ENCODE results near the gene FAM117B.
"Not testable (repeated sequence)": the region's sequence is repeated elsewhere in the genome, so short reads cannot be mapped to it uniquely, and the experiment has no call there.

FAM117B gene

DNA sequence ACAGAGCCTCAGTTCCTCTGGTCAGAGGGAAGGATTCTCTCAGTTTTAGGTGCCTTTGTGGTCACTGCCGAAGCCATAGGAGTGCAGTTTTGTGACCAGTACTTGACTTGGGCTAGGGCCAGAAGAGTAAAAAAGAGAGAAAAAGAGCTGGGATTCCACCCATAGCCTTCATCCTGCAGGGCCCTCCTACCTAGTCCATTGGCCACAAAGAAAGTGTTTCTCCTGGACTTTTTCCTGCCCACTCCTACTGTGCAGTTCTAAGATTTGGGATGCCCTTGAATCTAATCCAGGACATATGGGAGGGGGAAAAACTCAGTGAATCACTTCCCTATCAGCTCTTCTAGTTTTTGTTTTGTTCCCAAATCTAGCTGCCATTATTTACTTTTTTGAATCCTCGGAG is 26.0 kb downstream of the FAM117B start:
- Histone ChIP-seq H2AFZ (ENCODE audit: low read depth, low read length, severe bottlenecking) (no peak overlapping the region), H3K27ac (ENCODE audit: low read depth, low read length) (no peak overlapping the region), H3K9me2 (replicated peaks; ENCODE audit: insufficient read depth, low read length) (no peaks in the 10 kb centered on the region), H3K9ac (ENCODE audit: low read length) (no peak overlapping the region), H3K79me2 (ENCODE audit: insufficient read depth, low read length) (no peaks in the 10 kb centered on the region), H3K27me3 (ENCODE audit: low read length) (no peaks in the 10 kb centered on the region), H3K36me3 (ENCODE audit: low read length) (no peaks in the 10 kb centered on the region), H3K9me3 (ENCODE audit: insufficient read depth, low read length) (no peaks in the 10 kb centered on the region), H3F3A (ENCODE audit: insufficient read depth) (no peaks in the 10 kb centered on the region; the same call in 1 of the 2 replicates), H4K20me1 (ENCODE audit: low read depth, low read length) (0 out of 2 replicates have a peak, but pooled peaks cover 4% of the 10 kb centered on the region), H3K4me2 (ENCODE audit: low read depth, low read length, poor library complexity, severe bottlenecking) (no peak overlapping the region), H3K4me3 (ENCODE audit: insufficient read depth, low read length, poor library complexity, severe bottlenecking) (no peak overlapping the region)
- TF ChIP-seq CTCF (IDR thresholded peaks at IDR 0.05; ENCODE audit: insufficient read depth, low read length, poor library complexity, severe bottlenecking) (no peak), EZH2phosphoT487 (conservative IDR thresholded peaks at IDR 0.05; ENCODE audit: low read length) (no peak)

- no peaks in the 10 kb centered on the region for H4K20me1 ChIP-seq (ENCODE audit: low read depth, low read length)
- no peaks in the 10 kb centered on the region for H3K9me2 ChIP-seq (replicated peaks; ENCODE audit: insufficient read depth, low read length)
- H3K4me3 ChIP-seq (ENCODE audit: insufficient read depth, low read length, poor library complexity, severe bottlenecking): no peak overlapping the region
- no peaks in the 10 kb centered on the region for H3K36me3 ChIP-seq (ENCODE audit: low read length)
- no peaks in the 10 kb centered on the region for H3K9me3 ChIP-seq (ENCODE audit: insufficient read depth, low read length)
- H3K27me3 ChIP-seq (ENCODE audit: low read length): no peaks in the 10 kb centered on the region
- no peak overlapping the region for H3K4me2 ChIP-seq (ENCODE audit: low read depth, low read length, poor library complexity, severe bottlenecking)
- H3K79me2 ChIP-seq (ENCODE audit: insufficient read depth, low read length): no peaks in the 10 kb centered on the region
- TF ChIP-seq CTCF (IDR thresholded peaks at IDR 0.05; ENCODE audit: insufficient read depth, low read length, poor library complexity, severe bottlenecking) (no peak), EZH2phosphoT487 (conservative IDR thresholded peaks at IDR 0.05; ENCODE audit: low read length) (no peak)
- H3K9ac ChIP-seq (ENCODE audit: low read length): no peak overlapping the region
- no peak overlapping the region for H2AFZ ChIP-seq (ENCODE audit: low read depth, low read length, severe bottlenecking)
- H3K27ac ChIP-seq (ENCODE audit: low read depth, low read length): no peak overlapping the region
- H3F3A ChIP-seq (ENCODE audit: insufficient read depth): no peaks in the 10 kb centered on the region; the same call in 1 of the 2 replicates
Observed at GRCh38 chr2:202669841-202670240, 35.1 kb downstream of the FAM117B start.

GRCh38 chr2:202671317-202672035 is 36.7 kb downstream of the FAM117B start:
- H3K27ac ChIP-seq (ENCODE audit: low read depth, low read length): no peak overlapping the region
- no peaks in the 10 kb centered on the region for H3K36me3 ChIP-seq (ENCODE audit: low read length)
- no peak overlapping the region for H3K9ac ChIP-seq (ENCODE audit: low read length)
- H3K79me2 ChIP-seq (ENCODE audit: insufficient read depth, low read length): no peaks in the 10 kb centered on the region
- no peak for TF ChIP-seq CTCF (IDR thresholded peaks at IDR 0.05; ENCODE audit: insufficient read depth, low read length, poor library complexity, severe bottlenecking)
- no peak for TF ChIP-seq EZH2phosphoT487 (conservative IDR thresholded peaks at IDR 0.05; ENCODE audit: low read length)
- no peak overlapping the region for H3K4me3 ChIP-seq (ENCODE audit: insufficient read depth, low read length, poor library complexity, severe bottlenecking)
- H3F3A ChIP-seq (ENCODE audit: insufficient read depth): no peaks in the 10 kb centered on the region
- no peak overlapping the region for H3K4me2 ChIP-seq (ENCODE audit: low read depth, low read length, poor library complexity, severe bottlenecking)
- no peaks in the 10 kb centered on the region for H3K9me2 ChIP-seq (replicated peaks; ENCODE audit: insufficient read depth, low read length)
- no peaks in the 10 kb centered on the region for H3K9me3 ChIP-seq (ENCODE audit: insufficient read depth, low read length)
- no peak overlapping the region for H2AFZ ChIP-seq (ENCODE audit: low read depth, low read length, severe bottlenecking)
- no peaks in the 10 kb centered on the region for H3K27me3 ChIP-seq (ENCODE audit: low read length)
- no peaks in the 10 kb centered on the region for H4K20me1 ChIP-seq (ENCODE audit: low read depth, low read length)

- H3K27me3 ChIP-seq (ENCODE audit: low read length); H3K79me2 ChIP-seq (ENCODE audit: insufficient read depth, low read length); H3F3A ChIP-seq (ENCODE audit: insufficient read depth); H3K4me2 ChIP-seq (ENCODE audit: low read depth, low read length, poor library complexity, severe bottlenecking); H3K9me2 ChIP-seq (replicated peaks; ENCODE audit: insufficient read depth, low read length); H4K20me1 ChIP-seq (ENCODE audit: low read depth, low read length); H3K36me3 ChIP-seq (ENCODE audit: low read length); H3K9ac ChIP-seq (ENCODE audit: low read length); H3K9me3 ChIP-seq (ENCODE audit: insufficient read depth, low read length); H3K27ac ChIP-seq (ENCODE audit: low read depth, low read length); H2AFZ ChIP-seq (ENCODE audit: low read depth, low read length, severe bottlenecking); H3K4me3 ChIP-seq (ENCODE audit: insufficient read depth, low read length, poor library complexity, severe bottlenecking): not testable (repeated sequence)
Observed at GRCh38 chr2:202675097-202675496, 40.3 kb downstream of the FAM117B start.
